Right lobe of liver (tissue), 6 donors: ENCODE results near the gene SNTB2. TPM values are rescaled to one million over a fixed set of nuclear protein-coding genes. Genes with fewer than 3 reads are reported as not detected.

Source experiments
- ATAC-seq, 4 donors: fragments of 200-7000 bp; cut with Tn5 transposase; one replicate each; pipeline ENCODE4 v1.9.1; 2020; ENCODE audit warnings: mild to moderate bottlenecking in 4 of 4, moderate library complexity in 4 of 4
- DNase-seq, 3 donors: peaks; one replicate each; pipeline ENCODE4 v3.0.0-alpha.2; 2020
- H3K27ac ChIP-seq, 3 donors: fragments of 200-600 bp; one replicate each; pipeline ENCODE4 v1.8.0; 2022
- H3K27me3 ChIP-seq, 2 donors: fragments of 200-600 bp; one replicate each; pipeline ENCODE4 v1.8.0; 2022
- H3K36me3 ChIP-seq, 4 donors: fragments of 200-600 bp; sonication (generic) in 1 of 4; one replicate each; pipeline versions ENCODE4 v1.5.1 to v1.8.0; 2017 to 2022; ENCODE audit warnings: control low read depth in 1 of 4
- H3K4me1 ChIP-seq, 4 donors: fragments of 200-600 bp; sonication (generic) in 1 of 4; one replicate each; pipeline versions ENCODE4 v1.5.1 to v1.8.0; 2017 to 2022; ENCODE audit warnings: control low read depth in 1 of 4
- H3K4me3 ChIP-seq, 3 donors: fragments of 200-600 bp; one replicate each; pipeline ENCODE4 v1.8.0; 2022
- H3K9me3 ChIP-seq, 4 donors: fragments of 200-600 bp; sonication (generic) in 1 of 4; one replicate each; pipeline versions ENCODE4 v1.5.1 to v1.8.0; 2017 to 2022; ENCODE audit warnings: control low read depth in 1 of 4
- POLR2A ChIP-seq: fragments of 450-650 bp; IDR thresholded peaks from one replicate; pipeline ENCODE4 v1.6.1; 2017; ENCODE audit warnings: antibody characterized with exemption, mild to moderate bottlenecking
- WGBS: methylation state at CpG from one replicate; pipeline ENCODE4 v1.1.6; 2018; ENCODE audit warnings: low coverage, low lambda C conversion rate; ENCODE audit not compliant: insufficient coverage; ENCODE audit errors: missing lambda C conversion rate; 5-methylcytosine and 5-hydroxymethylcytosine counted together
- intact Hi-C, 2 donors: fragments of 100-400 bp; cut with DNase I; formaldehyde crosslinking; loops; one replicate each; pipeline versions ENCODE4 v1.11.2 to v1.14.1; 2022
- total RNA-seq, 6 experiments: library from RNA; depleted of rRNA in 2 of 6; stranded (reverse); fragments of >200 nt in 2 of 6; fragmentation: NEBNext Ultra II Directional in 3 of 6; extraction: Animal tissue kit (Norgen Biotek cat#: 25700) in 3 of 6; gene quantifications; one replicate each; pipeline versions ENCODE4 v1.1.0 to v1.2.4, GENCODE V29; 2016 to 2023
- TF ChIP-seq, protein P1 (sequence below), 4 donors: fragments of 200-600 bp in 3 of 4; fragments of 450-650 bp in 1 of 4; IDR thresholded peaks; one replicate each; pipeline versions ENCODE4 v1.5.1 to v1.8.0; 2016 to 2022; ENCODE audit warnings: antibody characterized with exemption in 4 of 4, mild to moderate bottlenecking in 2 of 4
- donor health status: DM: no; HTN: yes; CAD: no.
- donor health status: DM: no; HTN: no; CAD: no.
- donor health status: DM: no; HTN: no; CAD: no.
- donor health status: DM: no; HTN: yes; CAD: no.
- donor health status: DM: no; HTN: yes; CAD: no.

Gene SNTB2
- total RNA-seq, 6 experiments from 2014 or later = 7.5 to 13.9 (median 10.6) TPM

DNA sequence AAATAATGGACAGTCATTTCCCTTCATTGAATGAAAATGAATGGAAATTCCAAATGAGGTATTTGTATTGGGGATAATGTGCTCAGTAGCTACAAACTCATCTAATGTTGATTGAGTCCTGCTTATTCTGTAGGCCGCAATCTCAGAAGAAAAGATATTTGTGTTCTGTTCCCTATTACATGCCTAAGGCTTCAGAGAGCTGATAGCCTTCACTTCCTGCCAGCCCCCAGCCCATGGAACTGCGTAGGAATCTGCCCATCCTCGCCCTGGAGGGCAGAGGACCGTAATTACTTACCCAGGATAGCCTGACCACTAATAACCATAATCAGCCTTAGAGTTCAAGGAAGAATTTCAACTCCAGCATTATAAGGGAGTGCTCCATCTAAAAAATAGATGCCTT lies 17.9 kb upstream of the SNTB2 start:
- H3K4me3 ChIP-seq = no peak overlapping the region
- peaks cover 0 to 5% (median 0%) of the 10 kb centered on the region in 4 donors for H3K4me1 ChIP-seq
- no peaks in the 10 kb centered on the region for H3K9me3 ChIP-seq
- intact Hi-C loops = no loop called here
- peaks cover 0 to 45% (median 12%) of the 10 kb centered on the region in 4 donors for H3K36me3 ChIP-seq
- WGBS = 100% methylated on average over 3 of the region's 4 CpGs
- H3K27me3 ChIP-seq = no peaks in the 10 kb centered on the region
- TF ChIP-seq POLR2A = no peak
- TF ChIP-seq, protein P1, sequence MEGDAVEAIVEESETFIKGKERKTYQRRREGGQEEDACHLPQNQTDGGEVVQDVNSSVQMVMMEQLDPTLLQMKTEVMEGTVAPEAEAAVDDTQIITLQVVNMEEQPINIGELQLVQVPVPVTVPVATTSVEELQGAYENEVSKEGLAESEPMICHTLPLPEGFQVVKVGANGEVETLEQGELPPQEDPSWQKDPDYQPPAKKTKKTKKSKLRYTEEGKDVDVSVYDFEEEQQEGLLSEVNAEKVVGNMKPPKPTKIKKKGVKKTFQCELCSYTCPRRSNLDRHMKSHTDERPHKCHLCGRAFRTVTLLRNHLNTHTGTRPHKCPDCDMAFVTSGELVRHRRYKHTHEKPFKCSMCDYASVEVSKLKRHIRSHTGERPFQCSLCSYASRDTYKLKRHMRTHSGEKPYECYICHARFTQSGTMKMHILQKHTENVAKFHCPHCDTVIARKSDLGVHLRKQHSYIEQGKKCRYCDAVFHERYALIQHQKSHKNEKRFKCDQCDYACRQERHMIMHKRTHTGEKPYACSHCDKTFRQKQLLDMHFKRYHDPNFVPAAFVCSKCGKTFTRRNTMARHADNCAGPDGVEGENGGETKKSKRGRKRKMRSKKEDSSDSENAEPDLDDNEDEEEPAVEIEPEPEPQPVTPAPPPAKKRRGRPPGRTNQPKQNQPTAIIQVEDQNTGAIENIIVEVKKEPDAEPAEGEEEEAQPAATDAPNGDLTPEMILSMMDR (IDR thresholded peaks at IDR 0.05) = no peak
- no peak for ATAC-seq
- DNase-seq = no peak
- no peak overlapping the region for H3K27ac ChIP-seq

DNA sequence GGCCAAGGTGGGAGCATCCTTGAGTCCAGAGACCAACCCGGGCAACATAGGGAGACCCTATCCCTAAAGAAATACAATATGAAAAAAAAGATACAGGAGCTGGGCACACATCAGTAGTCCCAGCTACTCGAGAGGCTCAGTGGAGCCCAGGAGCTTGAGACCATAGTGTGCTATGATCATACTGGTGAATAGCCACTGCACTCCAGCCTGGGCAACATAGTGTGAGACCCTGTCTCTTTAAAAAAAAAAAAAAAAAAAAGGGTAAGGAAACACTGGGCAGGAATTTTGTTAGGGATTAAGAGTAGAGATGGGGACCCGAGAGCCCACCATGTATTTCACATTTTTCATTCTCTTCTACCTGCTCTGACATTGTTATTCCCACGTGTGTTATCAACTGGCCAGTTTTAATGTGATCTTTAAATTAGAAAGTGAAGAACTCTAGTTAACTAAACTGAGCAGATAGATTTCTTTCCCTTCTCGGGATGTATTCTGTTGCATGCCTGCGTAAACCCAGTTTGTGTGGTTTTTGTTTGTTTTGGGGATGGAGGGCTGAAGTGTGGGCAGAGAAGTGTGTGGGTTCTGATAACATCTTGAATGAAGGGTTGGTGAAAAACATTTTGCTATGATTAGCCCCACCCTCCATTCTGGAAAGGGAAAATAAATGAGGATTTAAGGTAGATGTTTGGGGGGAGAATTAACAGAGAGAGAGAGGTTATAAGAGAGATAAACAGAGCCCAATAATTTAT lies 17.2 kb upstream of the SNTB2 start:
- DNase-seq (no peak), ATAC-seq (no peak)
- H3K27ac ChIP-seq = no peak overlapping the region
- H3K9me3 ChIP-seq = no peaks in the 10 kb centered on the region
- 92% methylated on average over 6 of the region's 6 CpGs for WGBS
- H3K4me1 ChIP-seq = peaks cover 0 to 5% (median 0%) of the 10 kb centered on the region in 4 donors
- TF ChIP-seq, protein P1 (IDR thresholded peaks at IDR 0.05) = no peak
- TF ChIP-seq POLR2A = no peak
- H3K4me3 ChIP-seq = no peak overlapping the region
- intact Hi-C loops = loop anchor here in 1 of 2 donors (10.0 kb wide), 1 partner anchor 125 kb away; no protein-coding TSS in a partner anchor
- peaks cover 0 to 39% (median 9%) of the 10 kb centered on the region in 4 donors for H3K36me3 ChIP-seq
- no peaks in the 10 kb centered on the region for H3K27me3 ChIP-seq

DNA sequence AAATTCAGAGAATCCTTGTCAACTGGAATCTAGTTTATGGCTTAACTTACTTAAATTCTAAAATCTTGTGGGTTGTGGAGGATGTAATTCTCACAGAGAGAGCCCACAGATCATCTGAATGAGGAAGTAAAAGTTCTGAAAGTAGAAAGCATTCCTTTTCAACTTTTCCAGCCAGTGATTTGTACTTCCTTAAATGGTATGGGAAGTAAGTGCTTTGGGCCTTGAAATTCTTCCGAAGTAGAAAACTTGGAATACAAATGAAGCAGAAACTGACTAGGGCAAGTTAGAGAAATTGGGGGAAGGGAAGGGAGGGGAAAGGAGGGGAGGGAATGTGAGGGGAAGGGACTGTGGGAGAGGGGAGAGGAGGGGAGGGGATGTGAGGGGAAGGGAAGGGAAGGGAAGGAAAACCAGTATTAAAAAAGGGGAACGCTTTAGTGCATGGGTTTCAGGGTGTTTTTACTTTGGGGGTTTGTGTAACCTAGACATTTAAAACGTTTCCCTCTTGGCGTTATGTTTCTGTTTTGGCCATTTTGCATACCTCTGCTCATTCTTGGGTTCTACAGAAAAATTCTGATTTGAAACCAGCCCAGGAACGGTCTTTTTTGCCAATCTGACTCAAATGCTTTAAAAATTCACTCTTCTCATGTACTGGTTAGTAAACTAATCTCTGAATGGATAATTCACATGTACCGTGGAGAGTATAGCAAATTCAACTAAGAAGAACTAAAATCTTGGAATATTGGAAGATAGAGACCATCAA lies 15.5 kb upstream of the SNTB2 start:
- H3K36me3 ChIP-seq = peaks cover 0 to 25% (median 6%) of the 10 kb centered on the region in 4 donors
- no peaks in the 10 kb centered on the region for H3K27me3 ChIP-seq
- H3K4me1 ChIP-seq = peaks cover 0 to 5% (median 0%) of the 10 kb centered on the region in 4 donors
- DNase-seq = no peak
- H3K27ac ChIP-seq = no peak overlapping the region
- no peak overlapping the region for H3K4me3 ChIP-seq
- intact Hi-C loops = loop anchor here in 1 of 2 donors (10.0 kb wide), 1 partner anchor 123 kb away; no protein-coding TSS in a partner anchor
- peak in 1 of 4 donors; percentile 39 for ATAC-seq
- H3K9me3 ChIP-seq = no peaks in the 10 kb centered on the region
- 65% methylated on average over 6 of the region's 6 CpGs for WGBS
- TF ChIP-seq, protein P1 (IDR thresholded peaks at IDR 0.05) = no peak
- TF ChIP-seq POLR2A = no peak

DNA sequence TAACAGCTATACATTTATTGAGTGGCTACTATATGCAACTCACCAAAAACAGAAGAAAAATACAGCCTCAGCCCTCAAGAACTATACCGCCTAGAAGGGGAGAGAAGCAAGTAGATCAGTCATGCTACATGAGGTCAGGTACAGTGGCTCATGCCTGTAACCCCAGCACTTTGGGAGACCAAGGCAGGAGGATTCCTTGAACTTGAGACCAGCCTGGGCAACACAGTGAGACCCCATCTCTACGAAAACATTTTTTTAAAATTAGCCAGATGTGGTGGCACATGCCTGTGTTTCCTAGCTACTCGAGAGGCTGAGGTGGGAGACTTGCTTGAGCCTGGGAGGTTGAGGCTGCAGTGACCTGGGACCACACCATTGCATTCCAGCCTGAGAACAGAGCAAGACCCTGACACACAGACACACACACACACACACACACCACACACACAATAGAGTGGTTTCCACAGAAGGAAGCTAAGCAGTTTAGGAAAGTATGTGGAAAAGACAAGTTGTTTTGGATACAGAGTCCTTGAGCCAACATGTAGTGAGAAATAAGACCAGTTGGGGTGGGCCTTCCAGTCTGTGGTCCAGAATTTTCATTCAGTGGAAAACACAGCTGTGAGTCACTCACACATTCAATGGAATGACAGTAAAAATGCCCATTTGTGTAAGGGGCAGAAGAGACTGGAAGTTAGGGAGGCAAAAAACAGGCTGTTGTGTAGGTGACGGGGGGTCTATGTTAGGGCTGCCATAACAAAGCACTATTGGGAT lies 10.7 kb upstream of the SNTB2 start:
- Histone ChIP-seq H3K4me1 (peaks cover 0 to 11% (median 4%) of the 10 kb centered on the region in 4 donors), H3K27ac (no peak overlapping the region), H3K4me3 (no peak overlapping the region), H3K9me3 (no peaks in the 10 kb centered on the region), H3K36me3 (no peaks in the 10 kb centered on the region), H3K27me3 (no peaks in the 10 kb centered on the region)
- DNase-seq = no peak
- no peak for TF ChIP-seq POLR2A
- TF ChIP-seq, protein P1 (IDR thresholded peaks at IDR 0.05) = no peak
- WGBS = 100% methylated on average over 1 of the region's 4 CpGs
- intact Hi-C loops = loop anchor here in 1 of 2 donors (10.0 kb wide), 1 partner anchor 119 kb away; no protein-coding TSS in a partner anchor
- no peak for ATAC-seq
